ENCODE data around the gene TAF5L.
"Not testable (repeated sequence)": the region's sequence is repeated elsewhere in the genome, so short reads cannot be mapped to it uniquely, and the experiment has no call there.

Gene TAF5L

GRCh38 chr1:229562686-229563085 is 63.2 kb downstream of the TAF5L start:
- DNase-seq = no peak

- DNase-seq = no peak
Measured at GRCh38 chr1:229561141-229561540, 64.8 kb downstream of the TAF5L start.

GRCh38 chr1:229560124-229560523 is 65.8 kb downstream of the TAF5L start:
- DNase-seq = not testable (repeated sequence)

- not testable (repeated sequence) for DNase-seq
Measured at GRCh38 chr1:229559336-229559801, 66.6 kb downstream of the TAF5L start.

- DNase-seq = peak; percentile 97
Measured at GRCh38 chr1:229558460-229559335, 67.2 kb downstream of the TAF5L start, which contains the start of gene ABCB10. TSS of gene ABCB10 (minus strand) at chr1:229558707. CDS start at chr1:229558652, 55 bp downstream.

GRCh38 chr1:229557913-229558414 is 68.0 kb downstream of the TAF5L start:
- peak; percentile 58 for DNase-seq

GRCh38 chr1:229557200-229557850 is 68.6 kb downstream of the TAF5L start:
- DNase-seq = no peak

GRCh38 chr1:229554886-229555621 is 70.9 kb downstream of the TAF5L start:
- no peak for DNase-seq

- DNase-seq = no peak
Measured at GRCh38 chr1:229553621-229554130, 72.2 kb downstream of the TAF5L start.

- no peak for DNase-seq
Measured at GRCh38 chr1:229552732-229553131, 73.2 kb downstream of the TAF5L start.

- no peak for DNase-seq
Measured at GRCh38 chr1:229550812-229551567, 74.9 kb downstream of the TAF5L start.

- DNase-seq = no peak
Measured at GRCh38 chr1:229547542-229547941, 78.4 kb downstream of the TAF5L start.

- no peak for DNase-seq
Measured at GRCh38 chr1:229544587-229544986, 81.3 kb downstream of the TAF5L start.

All from NCI-H146 (cell line).